ENCODE measurements around the gene NDUFB2.
"Not testable (repeated sequence)": the region's sequence is repeated elsewhere in the genome, so short reads cannot be mapped to it uniquely, and the experiment has no call there.

NDUFB2 gene

DNA sequence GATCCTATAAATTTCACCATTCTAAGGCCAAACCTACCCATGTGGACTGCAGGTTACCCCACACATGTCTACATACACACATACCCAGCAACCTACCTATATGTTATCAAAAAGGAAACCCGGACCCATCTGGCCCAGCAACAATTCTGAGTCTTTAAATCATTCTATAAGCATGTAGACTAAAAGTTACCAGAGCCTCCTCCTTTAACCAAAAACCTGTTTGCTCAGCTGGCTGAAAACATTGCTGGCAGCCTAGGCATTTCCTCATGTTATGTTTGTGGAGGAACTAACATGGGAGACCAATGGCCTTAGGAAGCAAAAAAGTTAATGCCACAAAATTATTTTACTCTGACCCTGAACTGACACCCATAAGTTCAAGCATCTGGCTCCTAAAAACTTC lies 29.0 kb upstream of the NDUFB2 start:
- no peaks in the 10 kb centered on the region for H3K9me2 ChIP-seq (replicated peaks; ENCODE audit: control insufficient read depth, low read length)
- no peaks in the 10 kb centered on the region for H3K79me2 ChIP-seq (ENCODE audit: control insufficient read depth, low read length)
- peaks cover 3% of the 10 kb centered on the region; the same call in 1 of the 2 replicates for H3F3A ChIP-seq (ENCODE audit: control insufficient read depth, insufficient read depth)
- no peak overlapping the region for H3K4me2 ChIP-seq (ENCODE audit: low read length)
- no peaks in the 10 kb centered on the region for H3K36me3 ChIP-seq (ENCODE audit: control insufficient read depth, low read length)
- no peak overlapping the region for H3K4me3 ChIP-seq (ENCODE audit: low read length)
- no peaks in the 10 kb centered on the region for H3K27me3 ChIP-seq (ENCODE audit: control insufficient read depth, low read length)
- no peak for TF ChIP-seq EZH2phosphoT487 (IDR thresholded peaks at IDR 0.05; ENCODE audit: borderline replicate concordance, low read length)
- TF ChIP-seq, protein P1, sequence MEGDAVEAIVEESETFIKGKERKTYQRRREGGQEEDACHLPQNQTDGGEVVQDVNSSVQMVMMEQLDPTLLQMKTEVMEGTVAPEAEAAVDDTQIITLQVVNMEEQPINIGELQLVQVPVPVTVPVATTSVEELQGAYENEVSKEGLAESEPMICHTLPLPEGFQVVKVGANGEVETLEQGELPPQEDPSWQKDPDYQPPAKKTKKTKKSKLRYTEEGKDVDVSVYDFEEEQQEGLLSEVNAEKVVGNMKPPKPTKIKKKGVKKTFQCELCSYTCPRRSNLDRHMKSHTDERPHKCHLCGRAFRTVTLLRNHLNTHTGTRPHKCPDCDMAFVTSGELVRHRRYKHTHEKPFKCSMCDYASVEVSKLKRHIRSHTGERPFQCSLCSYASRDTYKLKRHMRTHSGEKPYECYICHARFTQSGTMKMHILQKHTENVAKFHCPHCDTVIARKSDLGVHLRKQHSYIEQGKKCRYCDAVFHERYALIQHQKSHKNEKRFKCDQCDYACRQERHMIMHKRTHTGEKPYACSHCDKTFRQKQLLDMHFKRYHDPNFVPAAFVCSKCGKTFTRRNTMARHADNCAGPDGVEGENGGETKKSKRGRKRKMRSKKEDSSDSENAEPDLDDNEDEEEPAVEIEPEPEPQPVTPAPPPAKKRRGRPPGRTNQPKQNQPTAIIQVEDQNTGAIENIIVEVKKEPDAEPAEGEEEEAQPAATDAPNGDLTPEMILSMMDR (IDR thresholded peaks at IDR 0.05; ENCODE audit: low read depth, low read length, poor library complexity, severe bottlenecking) = no peak
- no peak overlapping the region for H3K27ac ChIP-seq (ENCODE audit: low read depth, low read length)
- H4K20me1 ChIP-seq (ENCODE audit: control insufficient read depth, insufficient read depth, low read depth, low read length) = no peaks in the 10 kb centered on the region
- no peaks in the 10 kb centered on the region for H3K9me3 ChIP-seq (ENCODE audit: control insufficient read depth, insufficient read depth, low read length)
- peaks cover 8% of the 10 kb centered on the region for H3K4me1 ChIP-seq (ENCODE audit: control insufficient read depth, low read length)

DNA sequence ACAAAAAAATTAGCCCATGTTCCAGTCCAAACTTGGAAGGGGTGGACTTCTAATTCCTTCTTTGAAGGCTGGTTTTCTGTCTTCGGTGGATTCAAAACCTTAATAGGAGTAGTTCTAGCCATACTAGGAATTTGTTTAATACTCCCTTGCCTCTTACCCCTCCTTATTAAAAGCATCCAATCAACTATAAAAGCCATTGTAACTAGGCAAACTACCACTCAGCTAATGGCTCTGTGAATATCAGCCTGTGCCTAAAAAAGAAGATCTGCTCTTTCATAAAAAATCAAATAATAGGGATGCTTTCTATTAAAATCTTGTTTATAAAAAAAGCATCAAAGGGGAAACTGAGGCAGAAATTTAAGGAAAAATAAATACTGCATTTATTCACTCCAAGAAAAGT lies 27.9 kb upstream of the NDUFB2 start:
- no peaks in the 10 kb centered on the region for H3K9me2 ChIP-seq (replicated peaks; ENCODE audit: control insufficient read depth, low read length)
- H3K36me3 ChIP-seq (ENCODE audit: control insufficient read depth, low read length) = peaks cover 3% of the 10 kb centered on the region
- peaks cover 10% of the 10 kb centered on the region for H3K4me1 ChIP-seq (ENCODE audit: control insufficient read depth, low read length)
- no peaks in the 10 kb centered on the region for H4K20me1 ChIP-seq (ENCODE audit: control insufficient read depth, insufficient read depth, low read depth, low read length)
- H3K27me3 ChIP-seq (ENCODE audit: control insufficient read depth, low read length) = no peaks in the 10 kb centered on the region
- no peaks in the 10 kb centered on the region for H3K9me3 ChIP-seq (ENCODE audit: control insufficient read depth, insufficient read depth, low read length)
- H3K4me3 ChIP-seq (ENCODE audit: low read length) = no peak overlapping the region
- peaks cover 7% of the 10 kb centered on the region for H3K79me2 ChIP-seq (ENCODE audit: control insufficient read depth, low read length)
- H3K27ac ChIP-seq (ENCODE audit: low read depth, low read length) = no peak overlapping the region
- no peak overlapping the region for H3K4me2 ChIP-seq (ENCODE audit: low read length)
- H3F3A ChIP-seq (ENCODE audit: control insufficient read depth, insufficient read depth) = peaks cover 5% of the 10 kb centered on the region
- no peak for TF ChIP-seq EZH2phosphoT487 (IDR thresholded peaks at IDR 0.05; ENCODE audit: borderline replicate concordance, low read length)
- TF ChIP-seq, protein P1 (IDR thresholded peaks at IDR 0.05; ENCODE audit: low read depth, low read length, poor library complexity, severe bottlenecking) = no peak

DNA sequence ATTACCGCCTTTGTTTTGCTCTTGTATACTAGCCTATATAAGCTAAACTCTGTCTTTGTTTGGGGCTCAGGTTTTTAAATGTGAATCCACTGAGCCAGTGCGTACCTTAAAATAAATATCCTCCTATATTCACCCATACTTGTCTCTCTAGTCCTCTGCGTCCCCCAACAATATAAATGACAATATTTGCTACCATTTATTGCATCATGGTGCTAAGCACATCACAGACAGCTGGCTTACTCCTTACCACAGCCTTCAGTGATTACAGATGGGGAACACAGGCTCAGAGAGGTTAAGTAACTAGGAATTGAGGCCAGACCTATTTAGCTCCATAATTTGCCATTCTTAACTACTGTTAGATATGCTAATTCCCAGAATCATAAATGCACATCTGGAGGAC lies 27.2 kb upstream of the NDUFB2 start:
- H3K4me3 ChIP-seq (ENCODE audit: low read length) = no peak overlapping the region
- no peaks in the 10 kb centered on the region for H4K20me1 ChIP-seq (ENCODE audit: control insufficient read depth, insufficient read depth, low read depth, low read length)
- peaks cover 7% of the 10 kb centered on the region for H3K36me3 ChIP-seq (ENCODE audit: control insufficient read depth, low read length)
- H3K79me2 ChIP-seq (ENCODE audit: control insufficient read depth, low read length) = peaks cover 14% of the 10 kb centered on the region
- no peak overlapping the region for H3K4me2 ChIP-seq (ENCODE audit: low read length)
- no peaks in the 10 kb centered on the region for H3K9me3 ChIP-seq (ENCODE audit: control insufficient read depth, insufficient read depth, low read length)
- H3K4me1 ChIP-seq (ENCODE audit: control insufficient read depth, low read length) = peaks cover 17% of the 10 kb centered on the region
- peaks cover 12% of the 10 kb centered on the region for H3F3A ChIP-seq (ENCODE audit: control insufficient read depth, insufficient read depth)
- TF ChIP-seq EZH2phosphoT487 (IDR thresholded peaks at IDR 0.05; ENCODE audit: borderline replicate concordance, low read length) = no peak
- TF ChIP-seq, protein P1 (IDR thresholded peaks at IDR 0.05; ENCODE audit: low read depth, low read length, poor library complexity, severe bottlenecking) = no peak
- H3K27me3 ChIP-seq (ENCODE audit: control insufficient read depth, low read length) = no peaks in the 10 kb centered on the region
- H3K9me2 ChIP-seq (replicated peaks; ENCODE audit: control insufficient read depth, low read length) = no peaks in the 10 kb centered on the region
- H3K27ac ChIP-seq (ENCODE audit: low read depth, low read length) = no peak overlapping the region

DNA sequence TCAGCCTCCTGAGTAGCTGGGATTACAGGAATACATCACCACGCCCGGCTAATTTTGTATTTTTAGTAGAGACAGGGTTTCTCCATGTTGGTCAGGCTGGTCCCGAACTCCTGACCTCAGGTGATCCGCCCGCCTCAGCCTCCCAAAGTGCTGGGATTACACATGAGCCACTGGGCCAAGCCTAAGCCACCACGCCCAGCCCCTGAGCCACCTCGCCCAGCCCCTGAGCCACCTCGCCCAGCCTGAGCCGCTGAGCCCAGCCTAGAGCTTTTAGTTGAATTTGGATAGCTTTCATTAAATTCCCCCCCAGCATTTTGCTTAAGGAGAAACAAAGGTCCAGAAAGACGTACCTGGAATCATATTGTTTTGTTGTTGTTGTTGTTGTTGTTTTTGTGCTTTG lies 26.6 kb upstream of the NDUFB2 start:
- peaks cover 10% of the 10 kb centered on the region for H3K36me3 ChIP-seq (ENCODE audit: control insufficient read depth, low read length)
- H3K4me2 ChIP-seq (ENCODE audit: low read length); H4K20me1 ChIP-seq (ENCODE audit: control insufficient read depth, insufficient read depth, low read depth, low read length); H3K4me3 ChIP-seq (ENCODE audit: low read length); H3K9me3 ChIP-seq (ENCODE audit: control insufficient read depth, insufficient read depth, low read length); H3K9me2 ChIP-seq (replicated peaks; ENCODE audit: control insufficient read depth, low read length); H3K27me3 ChIP-seq (ENCODE audit: control insufficient read depth, low read length); H3K27ac ChIP-seq (ENCODE audit: low read depth, low read length): not testable (repeated sequence)
- peaks cover 22% of the 10 kb centered on the region for H3K4me1 ChIP-seq (ENCODE audit: control insufficient read depth, low read length)
- peaks cover 19% of the 10 kb centered on the region for H3K79me2 ChIP-seq (ENCODE audit: control insufficient read depth, low read length)
- peaks cover 17% of the 10 kb centered on the region for H3F3A ChIP-seq (ENCODE audit: control insufficient read depth, insufficient read depth)
